Myocyte (in vitro differentiated cells): ENCODE data around the gene RCC1. TPM values are rescaled to one million over a fixed set of nuclear protein-coding genes. Genes with fewer than 3 reads are reported as not detected.
"Not testable (repeated sequence)": the region's sequence is repeated elsewhere in the genome, so short reads cannot be mapped to it uniquely, and the experiment has no call there.

Experiments
- DNase-seq: peaks from one replicate; pipeline ENCODE4 v3.0.0-alpha.2; 2012; ENCODE audit warnings: low read depth
- total RNA-seq: library from RNA; depleted of rRNA; stranded (reverse); fragments of >200 nt; gene quantifications from 2 replicates; pipeline ENCODE4 v1.2.3, GENCODE V29; 2014

The RCC1 gene
- total RNA-seq, 1 donor from 2014 or later: 24.1 TPM

DNA sequence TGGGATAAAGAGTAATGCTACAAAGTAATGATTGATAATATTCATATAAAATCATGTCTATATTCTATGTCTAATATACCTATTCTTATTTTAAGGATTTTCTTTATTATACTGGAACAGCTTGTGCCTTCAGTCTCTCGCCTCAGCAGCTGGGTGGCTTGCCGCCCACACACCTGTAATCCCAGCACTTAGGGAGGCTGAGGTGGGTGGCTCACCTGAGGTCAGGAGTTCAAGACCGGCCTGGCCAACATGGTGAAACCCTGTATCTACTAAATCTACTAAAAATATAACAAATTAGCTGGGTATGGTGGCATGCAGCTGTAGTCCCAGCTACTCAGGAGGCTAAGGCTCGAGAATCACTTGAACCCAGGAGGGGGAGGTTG lies 39.4 kb downstream of the RCC1 start:
- DNase-seq: no peak

DNA sequence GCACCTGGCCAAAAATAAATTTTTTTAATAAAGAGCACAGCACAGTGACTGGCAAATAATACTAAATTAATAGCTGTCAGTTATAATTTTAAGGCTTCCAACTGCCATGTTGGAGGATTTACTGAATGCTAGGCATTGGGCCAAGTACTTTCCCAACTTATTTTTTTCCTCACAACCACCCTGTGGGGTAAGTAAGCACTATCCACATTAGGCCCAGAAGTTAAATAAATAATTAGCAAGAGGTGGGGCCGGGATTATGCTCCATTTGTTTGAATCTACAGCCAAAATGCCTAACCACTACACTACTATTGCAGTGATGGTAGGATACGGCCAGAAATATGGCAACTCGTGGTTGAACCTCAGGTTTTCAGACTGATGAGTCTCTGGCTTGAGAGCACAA lies 42.5 kb downstream of the RCC1 start:
- DNase-seq: no peak

DNA sequence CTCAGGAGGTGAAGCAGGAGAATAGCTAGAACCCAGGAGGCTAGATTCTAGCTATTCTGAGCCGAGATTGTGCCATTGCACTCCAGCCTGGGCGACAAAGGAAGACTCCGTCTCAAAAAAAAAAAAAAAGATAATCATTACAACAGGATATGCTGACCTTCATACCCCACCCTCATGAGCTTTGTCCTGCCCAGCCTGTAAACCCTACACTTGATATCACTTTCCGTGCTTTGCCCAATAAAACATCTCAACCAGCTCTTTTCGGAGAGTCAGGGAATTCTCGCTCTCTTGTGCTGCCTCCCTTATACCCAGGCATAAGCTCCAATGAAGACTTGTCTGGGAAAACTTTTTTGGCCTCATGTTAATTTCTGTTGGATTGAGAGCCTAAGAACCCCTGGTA lies 45.5 kb downstream of the RCC1 start:
- DNase-seq: no peak

DNA sequence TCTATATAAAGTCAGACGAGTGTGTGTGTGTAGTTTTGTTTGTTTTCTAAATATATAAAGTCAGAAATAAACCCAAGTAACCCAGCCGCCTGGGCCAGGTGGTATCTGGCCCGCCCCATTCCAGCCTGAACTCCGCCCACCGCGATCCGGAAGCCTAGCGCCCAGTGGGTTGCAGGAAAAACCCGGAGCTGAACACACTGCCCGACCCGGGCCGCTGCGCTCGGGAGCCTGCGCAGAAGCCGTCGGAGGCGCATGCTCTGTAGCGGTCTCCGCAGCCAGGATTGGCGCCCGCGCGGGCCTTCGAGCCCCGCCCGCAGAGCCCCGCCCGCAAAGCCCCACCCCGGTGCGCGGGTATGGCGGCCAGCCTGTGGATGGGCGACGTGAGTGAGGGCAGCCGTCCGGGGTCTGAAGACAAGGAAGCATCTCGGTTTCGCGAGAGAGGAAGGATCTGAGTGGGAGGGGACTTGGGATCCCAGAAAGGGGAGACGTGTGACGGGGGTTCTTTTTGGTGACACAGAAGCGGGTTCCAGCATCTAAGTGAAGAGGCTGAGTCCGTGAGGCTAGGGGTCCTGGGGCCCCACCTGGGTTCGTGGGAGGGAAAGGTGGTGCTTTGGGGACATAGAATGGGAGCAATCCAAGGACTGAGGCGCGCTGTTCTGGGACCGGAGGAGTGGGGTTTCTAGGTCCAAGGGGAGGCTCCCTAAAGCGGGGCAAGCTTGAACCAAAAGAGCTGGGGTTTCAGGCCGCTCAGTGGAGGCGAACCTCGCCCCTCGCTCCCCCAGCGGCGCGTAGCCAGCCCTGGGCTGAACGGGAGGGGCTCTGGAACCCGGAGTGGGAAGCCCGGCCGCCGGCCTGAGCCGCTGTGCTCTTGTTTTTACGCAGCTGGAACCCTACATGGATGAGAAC lies 47.2 kb downstream of the RCC1 start, which contains the start of gene TRNAU1AP:
TRNAU1AP (plus strand) TSS at position 328 of the 906 bp plus-strand sequence; CDS start at position 354, 26 bp downstream.
- DNase-seq: peak; percentile 97

DNA sequence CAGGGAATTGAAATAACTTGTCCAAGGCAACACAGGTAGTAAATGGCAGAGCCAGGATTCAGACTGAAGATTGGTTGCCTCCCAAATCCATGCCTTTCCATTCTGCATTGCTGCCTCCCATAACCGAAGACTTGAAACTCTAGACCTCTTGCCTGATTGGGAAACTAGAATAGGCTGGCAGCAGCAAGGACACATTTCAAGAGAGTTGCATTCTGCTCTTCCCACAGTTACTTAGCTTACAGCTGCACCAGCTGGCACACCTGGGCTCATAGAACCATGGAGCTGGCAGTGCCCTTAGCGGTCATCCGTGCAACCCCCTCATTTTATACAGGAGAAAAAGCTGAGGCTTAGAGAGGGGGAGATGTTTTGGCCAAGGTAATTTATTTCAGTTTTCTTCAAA lies 55.0 kb downstream of the RCC1 start:
- DNase-seq: no peak

DNA sequence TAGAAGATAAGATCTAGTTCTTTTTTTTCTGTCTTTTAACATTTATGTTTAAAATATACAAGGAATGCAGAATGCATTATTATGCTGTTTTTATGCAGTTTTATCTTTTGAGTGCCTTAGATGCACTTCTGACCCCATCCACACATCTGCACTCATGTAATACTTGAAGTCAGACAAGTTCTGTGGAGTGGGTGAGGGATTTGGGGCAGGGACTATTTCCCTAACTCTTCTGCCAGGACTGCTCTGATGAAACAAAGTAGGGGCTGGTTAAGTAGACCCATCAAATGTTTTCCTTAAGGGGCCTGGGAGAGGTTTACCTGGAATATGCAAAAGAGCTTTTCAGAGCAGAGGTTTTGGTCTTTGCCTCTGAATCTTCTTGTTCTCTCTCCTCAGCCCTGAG lies 58.5 kb downstream of the RCC1 start:
- no peak for DNase-seq

DNA sequence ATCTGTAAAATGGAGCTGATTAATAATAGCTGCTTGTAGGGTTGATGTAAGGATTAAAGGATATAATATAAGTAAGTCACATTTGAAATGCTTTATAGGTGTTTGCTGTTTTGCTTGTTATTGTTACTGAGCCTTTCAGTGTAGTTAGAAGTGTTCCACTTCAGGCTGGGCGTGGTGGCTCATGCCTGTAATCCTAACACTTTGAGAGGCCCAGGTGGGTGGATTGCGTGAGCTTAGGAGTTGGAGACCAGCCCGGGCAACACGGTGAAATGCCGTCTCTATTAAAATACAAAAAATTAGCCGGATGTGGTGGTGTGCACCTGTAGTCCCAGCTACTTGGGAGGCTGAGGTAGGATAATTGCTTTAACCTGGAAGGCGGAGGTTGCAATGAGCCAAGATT lies 59.2 kb downstream of the RCC1 start:
- no peak for DNase-seq

DNA sequence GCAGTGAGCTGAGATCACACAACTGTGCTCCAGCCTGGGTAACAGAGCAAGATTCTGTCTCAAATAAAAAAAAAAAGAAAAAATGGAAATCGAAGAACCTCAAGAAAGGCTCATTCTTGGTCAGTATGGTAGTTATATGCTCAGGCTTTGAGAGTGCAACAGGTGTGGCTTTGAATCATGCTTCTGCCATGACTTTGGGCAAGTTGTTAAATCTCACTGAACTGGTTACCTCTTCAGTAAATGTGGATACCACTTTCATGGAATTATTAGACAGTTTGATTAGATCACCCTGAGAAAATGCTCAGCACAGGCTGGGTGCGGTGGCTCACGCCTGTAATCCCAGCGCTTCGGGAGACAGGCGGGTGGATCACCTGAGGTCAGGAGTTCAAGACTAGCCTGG lies 59.9 kb downstream of the RCC1 start:
- DNase-seq: no peak

DNA sequence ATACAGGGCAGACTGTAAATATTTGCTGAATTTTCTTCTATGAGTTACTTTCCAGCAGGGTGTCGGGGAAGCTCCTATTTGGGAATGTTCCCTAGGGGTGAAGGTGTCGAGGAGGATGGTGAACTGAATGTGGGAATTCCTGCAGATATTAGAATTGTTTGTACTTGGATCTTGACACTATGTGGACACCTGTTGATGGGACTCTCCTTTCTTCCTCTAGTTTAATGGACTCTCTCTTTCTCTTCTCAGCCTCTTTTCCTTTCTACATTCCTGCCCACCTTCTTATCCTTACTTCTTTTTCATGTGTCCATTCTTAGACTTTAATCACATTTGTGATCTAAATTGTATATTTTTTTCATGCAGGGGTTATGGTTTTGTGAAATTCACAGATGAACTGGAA lies 61.1 kb downstream of the RCC1 start:
- no peak for DNase-seq

DNA sequence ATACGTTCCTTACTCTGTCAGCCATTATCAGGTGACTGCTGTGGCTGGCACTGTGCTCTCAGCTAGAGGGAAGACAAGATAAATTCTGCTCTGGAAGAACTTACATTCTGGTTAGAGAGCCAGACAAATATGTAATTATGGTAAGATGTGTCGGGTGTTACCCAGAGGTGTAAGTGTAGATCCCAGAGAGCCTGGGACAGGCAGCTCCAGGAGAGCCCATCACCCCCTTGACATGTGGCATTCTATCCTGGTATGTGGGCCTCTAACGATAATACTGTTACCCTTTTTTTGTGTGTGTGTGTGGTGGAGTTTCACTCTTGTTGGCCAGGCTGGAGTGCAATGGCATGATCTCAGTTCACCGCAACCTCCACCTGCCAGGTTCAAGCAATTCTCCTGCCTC lies 66.1 kb downstream of the RCC1 start:
- no peak for DNase-seq

DNA sequence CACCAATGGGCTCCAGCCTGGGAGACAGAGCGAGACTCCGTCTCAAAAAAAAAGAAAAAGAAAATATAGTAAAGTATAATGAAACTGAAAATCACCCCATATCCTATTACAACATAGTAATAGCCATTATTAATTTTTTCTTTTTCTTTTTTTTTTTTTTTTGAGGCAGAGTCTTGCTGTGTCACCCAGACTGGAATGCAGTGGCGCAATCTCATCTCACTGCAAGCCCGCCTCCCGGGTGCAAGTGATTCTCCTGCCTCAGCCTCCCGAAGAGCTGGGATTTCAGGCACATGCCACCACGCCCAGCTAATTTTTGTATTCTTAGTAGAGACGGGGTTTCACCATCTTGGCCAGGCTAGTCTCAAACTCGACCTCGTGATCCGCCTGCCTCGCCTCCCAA lies 67.0 kb downstream of the RCC1 start:
- not testable (repeated sequence) for DNase-seq

DNA sequence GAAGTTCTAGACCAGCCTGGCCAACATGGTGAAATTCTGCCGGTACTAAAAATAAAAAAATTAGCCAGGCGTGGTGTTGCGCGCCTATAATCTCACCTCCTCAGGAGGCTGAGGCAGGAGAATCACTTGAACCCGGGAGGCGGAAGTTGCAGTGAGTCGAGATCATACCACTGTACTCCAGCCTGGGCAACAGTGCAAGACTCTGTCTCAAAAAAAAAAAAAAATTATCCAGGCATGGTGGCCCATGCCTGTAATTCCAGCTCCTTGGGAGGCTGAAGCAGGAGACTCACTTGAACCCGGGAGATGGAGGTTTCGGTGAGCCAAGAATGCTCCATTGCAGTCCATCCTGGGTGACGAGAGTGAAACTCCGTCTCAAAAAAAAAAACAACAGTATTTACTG lies 67.7 kb downstream of the RCC1 start:
- DNase-seq: no peak

DNA sequence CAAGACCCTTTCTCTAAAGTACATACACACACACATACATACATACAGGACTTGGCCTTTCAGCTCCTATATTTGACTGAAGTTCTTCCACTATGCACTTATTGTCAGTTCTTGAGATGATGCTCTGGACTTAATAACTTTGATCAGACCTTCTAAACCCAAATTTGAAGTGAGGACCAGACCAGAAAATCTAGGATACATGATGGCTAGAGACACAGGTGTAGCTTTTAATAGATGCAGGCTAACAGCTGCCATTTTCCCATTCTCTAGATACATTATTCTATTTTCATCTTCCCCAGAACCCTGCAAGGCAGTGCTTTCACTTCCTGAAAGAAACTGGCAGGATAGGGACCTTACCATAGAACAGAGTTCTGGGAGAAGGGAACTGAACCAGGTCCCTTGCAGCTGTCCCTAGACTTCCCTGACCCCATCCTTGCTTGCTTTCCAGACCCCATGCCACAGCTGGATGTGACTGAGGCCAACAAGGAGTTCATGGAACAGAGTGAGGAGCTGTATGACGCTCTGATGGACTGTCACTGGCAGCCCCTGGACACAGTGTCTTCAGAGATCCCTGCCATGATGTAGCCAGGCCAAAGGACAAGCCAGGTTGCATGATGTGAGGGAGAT lies 71.3 kb downstream of the RCC1 start:
- DNase-seq: peak; percentile 40

DNA sequence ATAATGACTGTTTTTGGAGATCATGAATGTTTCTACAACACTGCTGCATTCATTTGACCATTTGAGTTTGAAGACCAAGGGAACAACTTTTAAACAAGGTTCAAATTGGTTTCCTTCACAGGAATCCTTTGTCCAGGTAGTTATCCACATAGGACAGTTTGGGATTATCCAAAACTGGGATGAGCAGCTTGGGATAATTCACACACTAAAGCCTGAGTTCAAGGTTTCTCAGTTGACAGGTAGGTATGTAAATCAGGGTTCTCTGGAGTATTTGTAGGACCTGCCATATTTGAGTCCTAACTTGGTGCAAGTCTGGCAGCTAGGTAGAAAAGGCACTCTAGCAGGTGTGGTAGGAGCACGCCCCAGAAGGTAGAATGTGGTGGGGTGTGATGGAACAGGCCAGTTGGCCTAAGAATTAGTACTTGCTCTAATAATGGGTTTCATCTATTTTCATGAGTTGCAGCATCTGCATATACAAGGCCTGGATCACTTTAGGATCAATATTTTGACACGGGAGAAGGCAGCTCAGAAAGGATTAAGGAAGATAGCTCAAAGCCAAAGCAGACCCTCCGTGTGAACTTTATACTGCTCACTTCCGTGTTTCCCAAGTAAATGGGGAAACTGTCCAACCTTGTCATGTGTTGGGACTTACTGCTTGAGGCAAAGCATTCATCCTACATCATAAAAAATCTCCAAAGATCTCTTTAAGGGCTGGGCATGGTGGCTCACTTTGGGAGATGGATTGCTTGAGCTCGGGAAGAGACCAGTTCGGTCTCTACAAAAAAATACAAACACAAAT lies 72.1 kb downstream of the RCC1 start:
- DNase-seq: no peak

DNA sequence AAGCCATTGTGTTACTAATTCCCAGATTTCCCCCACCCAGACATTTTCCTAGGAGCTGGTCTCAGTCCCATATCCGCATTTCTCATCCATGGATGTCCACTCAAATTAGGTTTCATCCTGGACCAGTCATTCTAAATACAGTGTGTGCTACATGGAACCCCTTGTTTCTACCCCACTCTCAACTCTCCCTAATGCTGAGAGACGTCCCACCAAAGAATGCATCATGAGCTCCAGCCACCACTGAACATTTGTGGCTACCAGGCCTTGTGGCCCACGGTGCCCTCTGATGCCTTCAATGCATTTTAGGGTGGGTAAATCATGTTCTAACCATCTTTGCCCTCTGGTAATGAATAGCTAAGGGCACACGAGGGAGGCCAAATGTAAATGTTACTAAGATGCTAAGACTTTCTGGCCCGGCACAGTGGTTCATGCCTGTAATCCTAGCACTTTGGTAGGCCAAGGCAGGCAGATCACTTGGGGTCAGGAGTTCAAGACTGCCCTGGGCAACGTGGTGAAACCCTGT lies 72.9 kb downstream of the RCC1 start:
- DNase-seq: peak; percentile 32

DNA sequence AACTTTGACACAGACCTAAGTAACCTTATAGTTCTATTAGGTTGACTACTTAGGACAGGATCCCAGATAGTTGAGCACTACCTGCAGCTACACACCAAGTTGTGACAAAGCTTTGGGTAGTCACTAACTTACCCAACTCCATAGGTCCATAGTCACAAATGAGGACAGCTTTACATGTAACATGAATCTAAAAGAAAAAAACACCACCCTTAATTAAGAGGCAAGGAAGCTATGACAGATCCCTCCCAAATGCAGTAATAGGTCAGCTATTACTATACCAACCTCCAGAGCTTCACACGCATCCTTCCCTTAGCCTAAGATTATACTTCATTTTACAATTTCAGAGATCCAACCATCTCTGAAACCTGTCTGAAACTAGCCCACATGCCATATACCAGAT lies 73.6 kb downstream of the RCC1 start:
- DNase-seq: no peak

DNA sequence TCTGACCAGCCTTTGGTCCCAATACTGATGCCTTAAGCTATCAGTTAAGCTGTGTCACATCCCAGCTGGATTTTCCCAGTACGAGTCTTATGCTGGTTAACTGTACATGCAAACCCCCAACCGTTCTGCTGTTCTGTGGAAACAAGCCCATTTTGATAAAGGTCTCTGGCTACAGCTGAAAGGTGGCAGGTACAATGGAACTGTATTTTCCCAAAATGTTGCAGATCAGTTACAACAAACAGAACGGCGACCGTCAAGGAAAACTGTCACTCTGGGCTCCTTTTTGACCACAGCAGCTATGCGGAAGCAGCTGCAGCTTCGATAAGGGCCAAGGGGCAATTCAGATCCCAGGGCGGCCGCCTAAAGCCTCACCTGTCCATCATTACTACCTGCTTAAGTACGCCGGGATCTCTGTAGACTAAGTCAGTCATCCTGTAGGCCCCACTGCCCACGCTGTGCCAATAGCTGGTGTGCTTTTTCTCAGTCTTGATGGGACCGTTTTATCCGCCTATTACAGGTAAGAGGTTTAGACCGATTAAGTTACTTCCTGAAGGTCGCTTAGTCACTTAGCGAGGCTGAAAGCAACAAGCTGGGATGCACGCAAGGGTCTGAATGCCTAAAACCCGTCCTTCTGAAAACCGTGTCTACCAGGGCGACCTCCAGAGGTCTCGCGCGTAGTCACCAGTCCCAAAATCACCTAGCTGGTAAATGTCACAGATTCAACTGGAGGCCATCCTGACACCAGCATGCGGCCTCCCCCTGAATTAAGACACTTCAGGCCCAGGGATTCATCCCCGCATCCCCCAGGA lies 75.1 kb downstream of the RCC1 start:
- DNase-seq: peak; percentile 57

DNA sequence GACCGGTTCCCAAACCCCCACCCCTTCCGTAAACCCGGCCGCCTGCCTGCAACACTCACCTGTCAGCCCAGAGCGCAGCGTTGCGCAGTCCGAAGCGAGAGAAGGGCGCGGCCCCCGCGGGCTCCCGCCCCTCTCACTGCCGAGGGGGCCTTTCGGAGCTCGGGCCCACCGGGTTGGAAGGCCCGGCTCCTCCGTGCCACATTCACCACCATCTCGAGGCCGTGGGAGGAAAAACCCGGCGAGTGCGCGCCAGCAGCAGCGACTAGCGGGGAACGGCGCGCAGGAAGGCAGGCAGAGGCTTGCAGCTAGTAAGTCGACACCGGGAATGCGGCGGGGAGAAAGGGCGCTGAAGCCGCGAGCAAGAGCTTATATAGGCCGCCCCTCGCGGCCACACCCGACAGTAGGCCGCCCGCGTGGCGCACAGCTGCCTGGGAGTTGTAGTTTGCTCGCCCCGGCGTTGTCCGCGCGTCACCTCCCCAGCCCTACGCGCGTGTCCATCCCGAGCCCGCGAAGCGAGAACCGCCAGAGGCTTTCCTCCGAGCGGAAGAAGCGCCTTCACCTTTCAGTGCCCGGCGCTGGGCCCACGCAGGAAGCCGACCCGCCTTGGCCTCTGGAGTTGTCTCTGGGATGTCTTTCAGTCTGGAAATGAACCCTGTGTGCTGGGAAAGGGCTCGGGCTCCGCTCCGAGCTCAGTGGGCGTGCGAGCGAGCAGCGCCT lies 75.8 kb downstream of the RCC1 start:
- DNase-seq: peak; percentile 96

DNA sequence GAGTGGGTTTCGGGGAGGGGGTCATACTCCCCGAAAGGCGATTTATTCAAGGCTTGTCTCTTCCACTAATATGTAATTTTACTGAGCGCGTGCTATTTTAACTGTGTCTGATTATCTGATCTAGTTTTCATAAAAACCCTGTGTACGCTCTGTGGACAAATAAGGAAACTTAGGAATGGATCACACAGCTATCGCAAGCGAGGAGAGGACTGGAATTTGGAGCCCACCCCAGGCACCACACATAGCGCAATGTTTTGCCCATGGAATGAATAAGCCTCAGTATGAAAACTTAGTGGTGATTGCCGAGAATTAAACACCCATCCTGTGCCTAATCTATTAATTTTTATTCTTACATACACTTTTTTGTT lies 76.4 kb downstream of the RCC1 start:
- no peak for DNase-seq
